ENCODE measurements around the gene NR1H4.

Gene NR1H4

GRCh38 chr12:100565987-100566545 is 92.4 kb downstream of the NR1H4 start:
- Histone ChIP-seq H3K27ac (ENCODE audit: poor library complexity, severe bottlenecking) (no peak overlapping the region), H3K4me1 (ENCODE audit: insufficient read depth, poor library complexity, severe bottlenecking) (no peaks in the 10 kb centered on the region), H3K27me3 (ENCODE audit: insufficient read depth, poor library complexity, severe bottlenecking) (peaks cover 4% of the 10 kb centered on the region), H3K4me3 (ENCODE audit: severe bottlenecking) (no peak overlapping the region), H3K36me3 (ENCODE audit: low read depth) (no peaks in the 10 kb centered on the region), H3K9me3 (ENCODE audit: severe bottlenecking) (no peaks in the 10 kb centered on the region)
- ATAC-seq (ENCODE audit: low read depth), result no peak
- no peak for DNase-seq (ENCODE audit: low spot score)
- TF ChIP-seq, protein P1, sequence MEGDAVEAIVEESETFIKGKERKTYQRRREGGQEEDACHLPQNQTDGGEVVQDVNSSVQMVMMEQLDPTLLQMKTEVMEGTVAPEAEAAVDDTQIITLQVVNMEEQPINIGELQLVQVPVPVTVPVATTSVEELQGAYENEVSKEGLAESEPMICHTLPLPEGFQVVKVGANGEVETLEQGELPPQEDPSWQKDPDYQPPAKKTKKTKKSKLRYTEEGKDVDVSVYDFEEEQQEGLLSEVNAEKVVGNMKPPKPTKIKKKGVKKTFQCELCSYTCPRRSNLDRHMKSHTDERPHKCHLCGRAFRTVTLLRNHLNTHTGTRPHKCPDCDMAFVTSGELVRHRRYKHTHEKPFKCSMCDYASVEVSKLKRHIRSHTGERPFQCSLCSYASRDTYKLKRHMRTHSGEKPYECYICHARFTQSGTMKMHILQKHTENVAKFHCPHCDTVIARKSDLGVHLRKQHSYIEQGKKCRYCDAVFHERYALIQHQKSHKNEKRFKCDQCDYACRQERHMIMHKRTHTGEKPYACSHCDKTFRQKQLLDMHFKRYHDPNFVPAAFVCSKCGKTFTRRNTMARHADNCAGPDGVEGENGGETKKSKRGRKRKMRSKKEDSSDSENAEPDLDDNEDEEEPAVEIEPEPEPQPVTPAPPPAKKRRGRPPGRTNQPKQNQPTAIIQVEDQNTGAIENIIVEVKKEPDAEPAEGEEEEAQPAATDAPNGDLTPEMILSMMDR (IDR thresholded peaks at IDR 0.05; ENCODE audit: poor library complexity, severe bottlenecking), result no peak

GRCh38 chr12:100566887-100567637 is 93.4 kb downstream of the NR1H4 start:
- ATAC-seq (ENCODE audit: low read depth), result peak; percentile 35; the same call in 1 of the 3 replicates
- no peak for DNase-seq (ENCODE audit: low spot score)
- Histone ChIP-seq H3K27ac (ENCODE audit: poor library complexity, severe bottlenecking) (no peak overlapping the region), H3K27me3 (ENCODE audit: insufficient read depth, poor library complexity, severe bottlenecking) (peaks cover 4% of the 10 kb centered on the region), H3K4me1 (ENCODE audit: insufficient read depth, poor library complexity, severe bottlenecking) (no peaks in the 10 kb centered on the region), H3K4me3 (ENCODE audit: severe bottlenecking) (no peak overlapping the region), H3K36me3 (ENCODE audit: low read depth) (no peaks in the 10 kb centered on the region), H3K9me3 (ENCODE audit: severe bottlenecking) (no peaks in the 10 kb centered on the region)
- TF ChIP-seq, protein P1 (IDR thresholded peaks at IDR 0.05; ENCODE audit: poor library complexity, severe bottlenecking), result no peak

DNA sequence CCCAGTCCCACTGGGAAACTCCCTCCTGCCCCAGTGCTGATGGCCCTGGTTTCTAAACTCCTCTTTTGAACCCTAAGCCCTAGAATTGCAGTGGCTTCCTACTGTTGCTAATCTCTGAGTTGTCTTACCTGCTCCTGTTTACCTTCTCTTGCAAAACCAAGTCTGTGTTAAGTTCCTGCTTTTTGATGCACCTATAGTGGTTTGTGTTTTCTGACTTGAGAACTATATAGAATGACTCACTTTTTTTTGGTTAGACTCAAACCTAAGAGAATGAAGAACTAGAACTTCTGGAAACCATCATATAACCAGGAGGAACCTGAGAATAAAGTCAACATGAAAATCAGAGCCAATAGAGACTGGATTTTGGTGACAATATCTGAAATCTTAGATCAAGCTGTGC is 94.3 kb downstream of the NR1H4 start:
- TF ChIP-seq, protein P1 (IDR thresholded peaks at IDR 0.05; ENCODE audit: poor library complexity, severe bottlenecking), result no peak
- Histone ChIP-seq H3K36me3 (ENCODE audit: low read depth) (no peaks in the 10 kb centered on the region), H3K4me1 (ENCODE audit: insufficient read depth, poor library complexity, severe bottlenecking) (no peaks in the 10 kb centered on the region), H3K27me3 (ENCODE audit: insufficient read depth, poor library complexity, severe bottlenecking) (peaks cover 4% of the 10 kb centered on the region), H3K9me3 (ENCODE audit: severe bottlenecking) (no peaks in the 10 kb centered on the region), H3K27ac (ENCODE audit: poor library complexity, severe bottlenecking) (no peak overlapping the region), H3K4me3 (ENCODE audit: severe bottlenecking) (no peak overlapping the region)
- ATAC-seq (ENCODE audit: low read depth), result no peak
- DNase-seq (ENCODE audit: low spot score), result no peak

DNA sequence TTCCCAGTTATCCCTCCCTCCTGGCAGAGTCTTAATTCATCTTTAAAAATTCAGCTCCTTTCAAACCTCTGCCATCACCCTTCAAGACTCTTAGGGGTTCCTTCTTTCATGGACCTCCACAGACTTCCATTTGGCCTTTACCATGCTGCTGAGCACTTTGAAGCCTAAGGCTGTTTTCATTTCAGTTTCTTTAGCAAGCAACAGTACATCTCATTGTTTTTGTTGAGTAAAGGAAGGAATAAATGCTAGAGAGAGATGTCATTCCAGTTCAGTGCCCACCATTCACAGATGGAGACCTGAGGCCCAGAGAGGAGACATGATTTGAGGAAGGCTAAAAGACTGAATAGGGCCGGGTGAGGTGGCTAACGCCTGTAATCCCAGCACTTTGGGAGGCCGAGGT is 98.5 kb downstream of the NR1H4 start:
- Histone ChIP-seq H3K9me3 (ENCODE audit: severe bottlenecking) (no peaks in the 10 kb centered on the region), H3K36me3 (ENCODE audit: low read depth) (no peaks in the 10 kb centered on the region), H3K4me3 (ENCODE audit: severe bottlenecking) (no peak overlapping the region), H3K27ac (ENCODE audit: poor library complexity, severe bottlenecking) (no peak overlapping the region), H3K27me3 (ENCODE audit: insufficient read depth, poor library complexity, severe bottlenecking) (no peaks in the 10 kb centered on the region), H3K4me1 (ENCODE audit: insufficient read depth, poor library complexity, severe bottlenecking) (peaks cover 20% of the 10 kb centered on the region)
- TF ChIP-seq, protein P1 (IDR thresholded peaks at IDR 0.05; ENCODE audit: poor library complexity, severe bottlenecking), result no peak
- ATAC-seq (ENCODE audit: low read depth) (no peak), DNase-seq (ENCODE audit: low spot score) (no peak)

Data from RWPE2 (cell line).